ENCODE results near the gene CFAP70.

GRCh38 chr10:73310475-73310874 lies 48.2 kb downstream of the CFAP70 start:
- TF ChIP-seq EZH2 (IDR thresholded peaks at IDR 0.05; ENCODE audit: borderline replicate concordance, low read length): no peak
- TF ChIP-seq, protein P1, sequence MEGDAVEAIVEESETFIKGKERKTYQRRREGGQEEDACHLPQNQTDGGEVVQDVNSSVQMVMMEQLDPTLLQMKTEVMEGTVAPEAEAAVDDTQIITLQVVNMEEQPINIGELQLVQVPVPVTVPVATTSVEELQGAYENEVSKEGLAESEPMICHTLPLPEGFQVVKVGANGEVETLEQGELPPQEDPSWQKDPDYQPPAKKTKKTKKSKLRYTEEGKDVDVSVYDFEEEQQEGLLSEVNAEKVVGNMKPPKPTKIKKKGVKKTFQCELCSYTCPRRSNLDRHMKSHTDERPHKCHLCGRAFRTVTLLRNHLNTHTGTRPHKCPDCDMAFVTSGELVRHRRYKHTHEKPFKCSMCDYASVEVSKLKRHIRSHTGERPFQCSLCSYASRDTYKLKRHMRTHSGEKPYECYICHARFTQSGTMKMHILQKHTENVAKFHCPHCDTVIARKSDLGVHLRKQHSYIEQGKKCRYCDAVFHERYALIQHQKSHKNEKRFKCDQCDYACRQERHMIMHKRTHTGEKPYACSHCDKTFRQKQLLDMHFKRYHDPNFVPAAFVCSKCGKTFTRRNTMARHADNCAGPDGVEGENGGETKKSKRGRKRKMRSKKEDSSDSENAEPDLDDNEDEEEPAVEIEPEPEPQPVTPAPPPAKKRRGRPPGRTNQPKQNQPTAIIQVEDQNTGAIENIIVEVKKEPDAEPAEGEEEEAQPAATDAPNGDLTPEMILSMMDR (IDR thresholded peaks at IDR 0.05; ENCODE audit: low read length): no peak
